GM12801 (cell line): ENCODE measurements around the gene ISG20.

Experiments used
- TF ChIP-seq, protein P1 (sequence below): IDR thresholded peaks from one replicate; pipeline ENCODE4 v1.5.1; 2011; ENCODE audit warnings: control low read depth; ENCODE audit not compliant: insufficient read length; ENCODE audit errors: extremely low read depth

Gene ISG20

DNA sequence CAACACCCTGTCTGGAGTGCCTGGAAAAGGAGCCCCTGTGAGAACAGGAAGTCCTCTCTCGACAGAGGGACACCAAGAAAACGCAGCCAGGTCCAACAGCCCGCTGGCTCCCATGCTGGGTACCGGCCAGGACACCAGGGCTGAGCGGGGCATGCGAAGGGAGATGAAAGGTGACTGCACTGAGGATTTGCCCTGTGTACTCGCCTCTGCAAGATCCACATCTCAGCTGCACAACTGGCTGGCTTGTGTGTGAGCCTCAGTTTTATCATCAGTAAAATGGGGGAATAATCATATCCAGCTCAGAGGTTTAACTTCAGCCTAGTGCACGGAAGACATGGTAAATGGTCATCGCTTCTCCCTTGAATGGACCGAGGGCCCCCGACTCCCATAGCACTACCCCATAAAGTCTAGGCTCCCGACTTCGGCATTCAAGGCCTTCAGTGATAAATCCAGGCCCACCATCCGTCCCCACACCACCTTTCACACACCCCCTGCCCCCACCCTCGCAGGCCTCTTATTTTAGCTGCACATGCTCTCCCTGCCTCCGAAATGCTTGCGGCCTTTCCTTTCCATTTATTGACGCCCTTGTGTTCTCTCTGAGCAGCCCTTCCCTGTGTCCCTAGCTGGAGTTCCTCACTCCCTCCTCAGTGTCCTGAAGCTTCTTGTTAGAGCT lies 15.8 kb downstream of the ISG20 start:
- TF ChIP-seq, protein P1, sequence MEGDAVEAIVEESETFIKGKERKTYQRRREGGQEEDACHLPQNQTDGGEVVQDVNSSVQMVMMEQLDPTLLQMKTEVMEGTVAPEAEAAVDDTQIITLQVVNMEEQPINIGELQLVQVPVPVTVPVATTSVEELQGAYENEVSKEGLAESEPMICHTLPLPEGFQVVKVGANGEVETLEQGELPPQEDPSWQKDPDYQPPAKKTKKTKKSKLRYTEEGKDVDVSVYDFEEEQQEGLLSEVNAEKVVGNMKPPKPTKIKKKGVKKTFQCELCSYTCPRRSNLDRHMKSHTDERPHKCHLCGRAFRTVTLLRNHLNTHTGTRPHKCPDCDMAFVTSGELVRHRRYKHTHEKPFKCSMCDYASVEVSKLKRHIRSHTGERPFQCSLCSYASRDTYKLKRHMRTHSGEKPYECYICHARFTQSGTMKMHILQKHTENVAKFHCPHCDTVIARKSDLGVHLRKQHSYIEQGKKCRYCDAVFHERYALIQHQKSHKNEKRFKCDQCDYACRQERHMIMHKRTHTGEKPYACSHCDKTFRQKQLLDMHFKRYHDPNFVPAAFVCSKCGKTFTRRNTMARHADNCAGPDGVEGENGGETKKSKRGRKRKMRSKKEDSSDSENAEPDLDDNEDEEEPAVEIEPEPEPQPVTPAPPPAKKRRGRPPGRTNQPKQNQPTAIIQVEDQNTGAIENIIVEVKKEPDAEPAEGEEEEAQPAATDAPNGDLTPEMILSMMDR, result no peak

DNA sequence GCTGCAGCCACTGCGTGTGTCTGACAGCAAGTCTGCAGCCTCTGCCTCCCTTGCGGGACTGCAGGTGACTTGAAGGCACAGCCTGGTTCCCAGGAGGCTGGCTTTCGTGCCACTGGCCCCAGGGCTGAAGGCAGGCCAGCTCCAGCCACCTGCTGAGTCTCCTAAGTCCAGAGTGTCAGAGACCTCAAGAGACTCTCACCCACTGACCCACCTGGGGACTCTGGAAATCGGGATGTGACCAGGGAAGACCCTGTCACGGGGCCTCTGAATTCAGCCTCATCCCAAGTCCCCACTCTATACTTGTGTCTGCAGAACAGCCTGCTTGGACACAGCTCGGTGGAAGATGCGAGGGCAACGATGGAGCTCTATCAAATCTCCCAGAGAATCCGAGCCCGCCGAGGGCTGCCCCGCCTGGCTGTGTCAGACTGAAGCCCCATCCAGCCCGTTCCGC lies 16.3 kb downstream of the ISG20 start:
- TF ChIP-seq, protein P1, result no peak

DNA sequence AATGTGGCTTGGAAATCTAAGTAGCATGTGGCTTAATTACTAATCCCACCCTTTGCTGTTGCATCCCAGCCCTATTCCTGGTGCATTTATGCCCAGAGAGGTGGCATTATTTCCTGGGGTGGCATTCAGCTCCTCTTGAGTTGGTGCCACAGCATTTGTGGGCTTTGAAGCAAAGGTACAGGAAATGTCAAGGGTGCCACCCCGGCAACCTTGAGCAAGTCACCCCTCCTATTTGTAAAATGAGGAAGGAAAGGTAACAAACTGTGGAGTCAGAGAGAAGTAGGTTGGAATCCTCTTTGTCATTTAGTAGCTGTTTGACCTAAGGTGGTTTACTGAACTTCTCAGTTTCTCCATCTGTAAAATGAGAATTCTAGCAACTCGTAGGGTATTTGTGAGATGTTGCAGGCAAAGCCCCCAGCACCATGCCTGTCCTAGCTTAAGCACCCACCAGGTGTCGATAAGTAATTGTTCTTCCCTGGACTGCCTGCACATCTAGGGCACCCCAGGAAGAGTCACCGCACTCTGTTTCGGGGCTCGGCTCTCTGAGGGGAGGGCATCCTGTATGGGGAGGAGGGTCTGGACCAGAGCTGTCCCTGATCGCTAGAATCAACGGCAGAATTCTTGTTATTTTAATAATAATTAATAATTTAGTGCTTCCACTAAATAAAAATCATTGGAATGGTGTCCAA lies 17.1 kb downstream of the ISG20 start:
- TF ChIP-seq, protein P1, result no peak

DNA sequence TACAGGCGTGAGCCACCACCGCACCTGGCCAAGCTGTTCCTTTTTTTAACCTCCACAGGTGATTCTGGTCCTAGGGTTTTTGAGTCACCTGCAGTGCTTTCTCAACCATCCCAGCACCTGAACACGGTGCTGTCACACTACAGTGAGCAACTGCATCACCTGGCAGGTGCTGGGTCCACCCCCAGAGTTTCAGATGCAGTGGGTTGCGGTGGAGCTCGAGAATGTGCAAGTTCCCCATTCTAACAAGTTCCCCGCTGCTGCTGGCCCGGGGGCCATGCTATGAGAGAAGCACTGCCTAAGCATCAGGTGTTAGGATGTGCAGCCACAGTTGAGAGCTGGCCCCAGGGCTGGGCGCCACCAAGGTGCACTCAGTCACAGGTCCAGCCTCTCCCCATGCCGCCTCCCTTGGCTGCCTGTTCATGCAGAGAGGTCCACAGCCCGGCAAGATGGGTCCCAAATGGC lies 18.0 kb downstream of the ISG20 start:
- TF ChIP-seq, protein P1, result no peak

DNA sequence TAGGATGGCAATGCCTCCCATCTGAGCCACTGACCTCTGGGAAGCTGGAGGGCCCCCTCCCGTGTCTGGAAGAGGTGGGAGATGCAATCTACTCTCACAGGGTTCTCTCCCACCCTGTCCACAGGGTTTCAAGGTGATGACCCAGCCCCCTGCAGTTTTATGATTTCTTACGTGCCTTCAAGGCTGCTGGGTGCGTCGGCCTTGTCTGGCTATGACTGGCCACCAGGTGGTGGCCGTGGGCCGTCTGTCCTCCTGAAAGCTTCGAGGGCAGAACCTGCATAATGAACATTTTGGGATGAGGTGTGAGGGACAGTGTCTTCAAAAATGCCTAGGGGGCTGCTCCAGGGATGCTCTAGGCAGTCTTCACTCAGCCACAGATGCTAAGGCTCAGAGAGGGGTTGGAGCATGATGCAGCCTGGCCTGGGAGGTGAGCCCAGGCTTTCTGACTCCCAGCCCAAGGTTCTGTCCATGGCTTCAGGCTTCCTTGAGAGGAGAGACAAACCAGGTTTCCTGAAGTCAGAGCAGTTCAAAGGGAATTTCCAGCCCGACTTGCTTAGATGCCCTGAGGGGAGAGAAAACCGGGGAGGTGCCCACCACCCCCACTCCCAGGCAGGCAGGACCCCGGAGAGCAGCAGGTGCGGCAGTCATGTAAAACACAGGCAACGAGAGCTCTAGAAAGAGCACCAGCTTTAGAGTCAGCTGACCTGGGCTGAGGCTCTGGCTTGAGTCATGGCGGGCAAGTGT lies 18.7 kb downstream of the ISG20 start:
- TF ChIP-seq, protein P1, result no peak

DNA sequence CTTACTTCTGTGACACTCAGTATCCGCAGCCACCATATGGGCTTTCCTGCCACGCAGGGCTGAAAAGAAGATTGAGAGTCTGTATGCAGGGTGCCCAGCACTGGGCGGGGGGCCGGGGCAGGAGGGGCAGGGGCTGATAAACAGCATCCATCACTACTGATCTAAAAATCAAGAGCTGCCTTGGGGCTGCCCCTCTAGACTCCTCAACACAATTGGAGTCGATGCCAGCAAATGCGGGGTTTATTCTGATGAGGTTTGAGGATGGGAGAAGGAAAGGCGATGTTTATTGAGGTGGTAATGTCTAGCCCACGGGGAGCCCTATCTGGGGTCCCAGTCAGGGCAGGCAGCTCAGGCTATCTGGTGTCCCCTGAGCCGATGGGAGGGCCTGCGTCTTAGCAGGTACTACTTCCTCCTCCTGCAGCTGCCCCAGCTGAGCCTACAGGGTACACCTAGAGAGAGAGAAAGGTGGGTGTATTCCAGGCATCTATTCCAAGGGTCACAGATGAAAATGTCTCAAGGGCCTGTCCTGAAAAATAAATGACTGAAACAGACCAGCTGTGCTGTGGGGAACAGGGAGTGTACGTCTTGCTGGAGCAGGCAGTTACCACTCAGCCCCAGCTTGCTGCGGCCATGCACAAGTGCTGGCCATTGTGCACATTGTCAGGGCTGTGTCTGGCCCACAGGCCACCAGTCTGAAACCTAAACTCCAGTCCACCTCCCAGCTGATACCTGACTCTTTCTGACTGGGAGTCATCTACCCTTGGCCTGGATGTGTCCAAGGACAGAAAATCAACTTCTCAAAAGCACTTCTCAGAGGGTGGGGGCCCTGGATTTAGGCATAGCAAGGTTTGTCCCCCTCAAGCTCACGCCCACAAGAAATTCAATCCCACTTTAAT lies 19.5 kb downstream of the ISG20 start:
- TF ChIP-seq, protein P1, result no peak
